Type B pancreatic cell (in vitro differentiated cells): ENCODE measurements around the gene ARL10. TPM values are rescaled to one million over a fixed set of nuclear protein-coding genes. Genes with fewer than 3 reads are reported as not detected.

Experiments
- microRNA-seq: library from miRNA; unstranded; fragments of <30 nt; microRNA quantifications from one replicate; pipeline ENCODE4, GENCODE V29; 2020
- total RNA-seq: library from RNA; stranded (reverse); gene quantifications from 2 replicates; pipeline ENCODE4 v1.2.1, GENCODE V29; 2021; ENCODE audit warnings: low replicate concordance

ARL10 gene
- total RNA-seq, 1 donor from 2014 or later = 23.4 TPM

Small RNA genes lying within 50 kb of the gene (microRNA-seq; reads per million reads assigned to microRNA genes)
- gene MIR1271 = 6.6 reads per million, percentile 25 among the genes with 10 or more reads in this experiment

Other genes starting within 250 kb of the ARL10 start
- 15.2 and 34.0 TPM in 2 replicates for gene SIMC1, start 127.1 kb upstream of the ARL10 start, total RNA-seq
- gene KIAA1191, start 3.7 kb upstream of the ARL10 start, total RNA-seq = 82.0 and 88.0 TPM in 2 replicates
- 42.5 and 44.7 TPM in 2 replicates for gene NOP16, start 23.1 kb downstream of the ARL10 start, total RNA-seq
- 88.3 and 118 TPM in 2 replicates for gene HIGD2A, start 23.3 kb downstream of the ARL10 start, total RNA-seq
- 38.1 and 71.3 TPM in 2 replicates for gene CLTB, start 51.1 kb downstream of the ARL10 start, total RNA-seq
- gene FAF2, start 82.9 kb downstream of the ARL10 start, total RNA-seq = 42.0 and 46.5 TPM in 2 replicates
- gene RNF44, start 171.9 kb downstream of the ARL10 start, total RNA-seq = 85.8 and 103 TPM in 2 replicates
- 4.1 TPM in 2 replicates for gene CDHR2, start 183.9 kb downstream of the ARL10 start, total RNA-seq
- 3.3 and 6.0 TPM in 2 replicates for gene GPRIN1, start 244.7 kb downstream of the ARL10 start, total RNA-seq